Activated CD8-positive, alpha-beta memory T cell treated with anti-CD3 and anti-CD28 coated beads, Interleukin-2, amount 50 U/mL, for 24 hours (primary cell): ENCODE data around the gene SERAC1.

ENCODE experiments used
- DNase-seq: peaks from one replicate; pipeline ENCODE4 v3.0.0-alpha.2; 2020; ENCODE audit errors: extremely low read depth

SERAC1 gene

GRCh38 chr6:158122048-158122447 is 46.0 kb downstream of the SERAC1 start:
- DNase-seq: no peak

- DNase-seq: no peak
Observed at GRCh38 chr6:158121335-158121734, 46.7 kb downstream of the SERAC1 start.

- no peak for DNase-seq
Observed at GRCh38 chr6:158118886-158119285, 49.2 kb downstream of the SERAC1 start.

- no peak for DNase-seq
Observed at GRCh38 chr6:158115508-158115907, 52.6 kb downstream of the SERAC1 start.

GRCh38 chr6:158115102-158115501 is 53.0 kb downstream of the SERAC1 start:
- no peak for DNase-seq

GRCh38 chr6:158113802-158114201 is 54.3 kb downstream of the SERAC1 start:
- DNase-seq: no peak

DNA sequence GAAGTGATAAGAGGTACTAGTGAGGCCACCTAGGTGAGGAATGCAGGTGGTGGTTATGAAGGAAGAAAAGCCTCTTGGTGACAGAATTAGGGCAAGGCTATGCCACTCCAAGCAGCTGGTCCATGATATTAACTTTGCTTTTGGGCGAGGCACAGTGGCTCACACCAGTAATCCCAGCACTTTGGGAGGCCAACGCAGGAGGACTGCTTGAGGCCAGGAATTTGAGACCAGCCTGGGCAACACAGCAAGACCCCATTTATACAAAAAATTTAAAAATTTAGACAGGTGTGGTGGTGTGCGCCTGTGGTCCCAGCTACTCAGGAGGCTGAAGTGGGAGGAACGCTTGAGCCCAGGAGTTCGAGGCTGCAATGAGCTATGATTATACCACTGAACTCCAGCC is 56.1 kb downstream of the SERAC1 start:
- no peak for DNase-seq

GRCh38 chr6:158110986-158111385 is 57.1 kb downstream of the SERAC1 start:
- DNase-seq: no peak

DNA sequence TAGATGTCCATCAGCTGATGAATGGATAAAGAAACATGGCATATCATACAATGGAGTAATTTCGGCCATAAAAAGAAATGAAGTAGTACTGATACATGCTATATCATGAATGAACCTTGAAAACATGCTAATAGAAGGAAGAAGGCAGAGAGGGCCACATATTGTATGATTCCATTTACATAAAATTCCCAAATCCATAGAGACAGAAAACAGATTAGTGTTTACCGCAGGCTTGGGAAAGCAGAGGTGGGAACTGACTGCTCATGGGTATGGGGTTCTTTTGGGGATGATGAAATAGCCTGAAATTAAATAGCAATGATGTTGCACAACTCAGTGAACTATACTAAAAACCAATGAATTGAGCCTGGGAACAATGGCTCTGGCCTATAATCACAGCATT is 58.3 kb downstream of the SERAC1 start:
- no peak for DNase-seq

- DNase-seq: no peak
Observed at GRCh38 chr6:158104696-158105095, 63.4 kb downstream of the SERAC1 start.

DNA sequence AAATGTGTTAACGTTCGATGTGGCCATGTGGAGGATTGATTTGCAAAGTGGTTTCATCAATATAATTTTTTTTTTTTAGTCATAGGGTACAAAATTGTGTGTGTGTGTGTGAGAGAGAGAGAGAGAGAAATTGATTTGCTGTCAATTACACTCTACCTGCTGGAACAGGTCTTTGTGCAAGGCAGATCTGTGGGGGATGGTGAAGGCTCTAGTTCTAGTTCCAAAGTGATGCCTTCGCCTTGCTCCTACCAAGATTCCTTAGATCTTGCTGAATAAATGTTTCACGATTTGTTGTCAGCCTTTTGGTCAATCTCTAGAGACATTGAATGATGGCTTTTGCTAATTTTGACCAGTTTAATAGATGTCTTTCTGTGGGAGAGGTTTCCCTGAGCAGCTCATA is 64.8 kb downstream of the SERAC1 start:
- DNase-seq: no peak

- no peak for DNase-seq
Observed at GRCh38 chr6:158095671-158096070, 72.4 kb downstream of the SERAC1 start.

GRCh38 chr6:158095031-158095430 is 73.0 kb downstream of the SERAC1 start:
- DNase-seq: no peak

DNA sequence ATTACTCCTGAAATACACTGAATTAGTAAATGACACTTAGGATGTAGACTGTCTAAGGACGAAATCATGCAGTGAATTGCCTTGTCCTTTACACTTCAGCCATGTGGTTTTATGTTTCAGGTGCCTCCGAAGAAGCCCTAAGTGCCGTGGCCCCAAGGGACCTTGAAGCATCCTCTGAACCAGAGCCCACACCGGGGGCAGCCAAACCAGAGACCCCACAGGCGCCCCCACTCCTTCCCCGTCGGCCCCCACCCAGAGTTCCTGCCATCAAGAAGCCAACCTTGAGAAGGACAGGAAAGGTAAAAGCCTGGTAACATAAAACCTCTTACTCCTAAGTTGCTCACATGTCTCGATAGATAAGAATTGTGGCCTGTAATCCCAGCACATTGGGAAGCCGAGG is 75.3 kb downstream of the SERAC1 start:
- DNase-seq: no peak

DNA sequence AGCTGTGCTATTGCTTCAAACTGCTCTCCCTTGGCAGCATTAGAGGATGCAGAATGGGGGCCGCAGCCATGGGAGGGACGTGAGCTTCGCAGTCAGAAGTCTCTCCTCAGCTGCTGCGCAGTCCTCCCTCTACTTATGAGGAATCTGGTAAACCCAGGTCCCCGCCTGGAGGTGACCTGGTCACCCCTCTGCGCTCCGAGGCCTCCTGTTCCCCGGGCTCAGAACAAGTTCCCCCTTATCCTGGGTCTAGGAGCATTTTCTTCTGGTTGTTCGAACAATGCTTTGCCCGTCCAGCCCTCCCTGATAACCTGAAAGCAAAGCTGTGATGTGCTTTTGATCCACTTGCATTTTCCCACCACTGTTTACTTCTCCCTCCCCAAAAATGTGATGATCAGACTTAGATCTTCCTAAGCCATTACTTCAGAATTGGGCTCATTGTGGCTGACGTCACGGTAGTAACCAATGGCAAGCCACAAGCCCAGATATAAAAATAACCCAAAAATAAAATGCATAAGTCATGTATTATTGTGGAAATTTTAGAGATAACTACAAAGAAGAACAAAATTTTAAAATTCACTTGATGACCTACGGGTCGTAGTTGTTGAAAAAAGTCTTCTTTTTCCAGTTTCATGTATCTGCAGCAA is 80.7 kb downstream of the SERAC1 start:
- no peak for DNase-seq

DNA sequence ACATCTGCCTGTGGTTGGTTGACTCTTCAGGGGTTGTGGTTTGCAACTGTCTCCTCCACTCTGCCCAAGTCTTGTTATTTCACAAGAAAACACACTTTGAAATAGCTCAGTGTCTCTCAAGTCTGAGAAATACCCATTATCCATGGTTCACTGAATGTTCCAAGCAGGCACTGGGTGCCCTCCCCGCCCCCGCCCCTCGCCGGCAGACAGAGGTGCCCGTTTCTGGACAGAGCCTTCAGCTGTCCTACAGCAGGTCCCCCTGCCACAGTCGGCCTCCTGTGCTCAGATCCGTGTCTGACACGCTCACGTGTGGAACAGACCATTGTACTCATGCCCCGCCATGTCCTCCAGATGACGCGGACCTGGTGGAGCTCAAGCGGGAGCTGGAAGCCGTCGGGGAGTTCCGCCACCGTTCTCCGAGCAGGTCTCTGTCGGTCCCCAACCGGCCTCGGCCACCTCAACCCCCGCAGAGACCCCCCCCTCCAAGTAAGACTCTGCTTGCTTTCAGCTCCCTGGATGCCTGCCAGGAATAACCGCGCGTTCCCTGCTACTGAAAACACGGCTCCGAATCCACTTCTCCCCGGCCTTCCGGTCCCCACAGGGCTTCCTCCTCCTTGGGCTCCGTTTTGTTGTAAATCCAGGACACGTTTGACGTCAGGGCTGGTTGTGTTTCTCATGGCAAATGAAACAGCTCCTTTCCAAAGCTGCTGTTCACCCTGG is 81.4 kb downstream of the SERAC1 start:
- no peak for DNase-seq

DNA sequence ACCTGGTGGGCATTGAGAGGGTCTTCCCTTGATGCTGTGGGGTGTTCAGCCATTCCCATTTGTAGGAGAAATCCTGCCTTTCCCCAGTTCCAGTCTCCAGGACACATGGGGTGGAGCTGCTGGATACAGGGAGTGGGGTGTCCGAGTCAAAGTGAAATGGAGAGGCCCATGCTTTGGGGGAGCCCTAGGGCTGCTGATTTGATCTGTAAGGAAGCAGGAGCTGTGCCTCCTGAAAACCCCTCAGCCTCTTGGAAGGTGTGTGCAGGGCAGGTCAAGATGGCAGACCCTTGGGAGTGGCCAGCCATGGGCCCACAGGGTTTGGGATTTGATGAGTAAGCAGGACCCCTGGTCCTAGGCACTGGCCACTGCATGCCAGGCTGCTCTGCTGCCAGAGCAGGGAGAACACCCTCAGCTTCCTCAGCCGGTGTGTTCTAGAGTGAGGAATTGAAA is 82.0 kb downstream of the SERAC1 start:
- DNase-seq: no peak

- DNase-seq: no peak
Observed at GRCh38 chr6:158085261-158086053, 82.6 kb downstream of the SERAC1 start.

DNA sequence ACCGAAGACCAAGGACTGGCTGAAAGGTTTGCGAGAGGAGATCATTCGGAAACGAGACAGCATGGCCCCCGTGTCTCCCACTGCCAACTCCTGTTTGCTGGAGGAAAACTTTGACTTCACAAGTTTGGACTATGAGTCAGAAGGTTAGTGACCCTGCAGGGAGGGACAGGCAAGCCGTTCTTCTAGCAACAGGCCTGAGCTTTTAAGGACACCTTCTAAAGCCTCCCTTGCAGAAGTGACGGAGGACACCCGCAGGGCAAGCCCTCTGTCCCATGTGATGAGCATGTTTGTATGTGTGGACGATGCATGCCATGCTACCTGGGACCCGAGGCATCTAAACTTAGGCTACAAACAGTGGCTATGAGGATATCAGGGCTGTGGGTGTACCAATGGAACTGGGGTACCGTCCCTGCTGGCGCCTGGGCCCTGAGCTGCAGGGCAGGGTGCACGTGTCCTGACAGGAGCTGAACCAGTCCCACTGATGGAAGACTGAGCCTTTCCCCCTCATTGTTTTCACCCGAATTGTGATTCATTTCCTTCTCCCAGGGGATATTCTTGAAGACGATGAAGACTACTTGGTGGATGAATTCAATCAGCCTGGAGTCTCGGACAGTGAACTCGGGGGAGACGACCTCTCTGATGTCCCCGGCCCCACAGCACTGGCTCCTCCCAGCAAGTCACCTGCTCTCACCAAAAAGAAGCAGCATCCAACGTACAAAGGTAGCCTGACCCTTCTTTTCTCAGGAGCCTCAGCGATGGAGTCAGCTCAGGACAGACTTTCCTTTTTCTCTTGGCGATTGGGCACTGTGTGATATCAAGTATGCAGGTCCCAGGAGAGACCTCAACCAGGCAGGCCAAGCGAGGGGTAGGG is 84.4 kb downstream of the SERAC1 start:
- no peak for DNase-seq

- DNase-seq: no peak
Observed at GRCh38 chr6:158081657-158081935, 86.5 kb downstream of the SERAC1 start.

DNA sequence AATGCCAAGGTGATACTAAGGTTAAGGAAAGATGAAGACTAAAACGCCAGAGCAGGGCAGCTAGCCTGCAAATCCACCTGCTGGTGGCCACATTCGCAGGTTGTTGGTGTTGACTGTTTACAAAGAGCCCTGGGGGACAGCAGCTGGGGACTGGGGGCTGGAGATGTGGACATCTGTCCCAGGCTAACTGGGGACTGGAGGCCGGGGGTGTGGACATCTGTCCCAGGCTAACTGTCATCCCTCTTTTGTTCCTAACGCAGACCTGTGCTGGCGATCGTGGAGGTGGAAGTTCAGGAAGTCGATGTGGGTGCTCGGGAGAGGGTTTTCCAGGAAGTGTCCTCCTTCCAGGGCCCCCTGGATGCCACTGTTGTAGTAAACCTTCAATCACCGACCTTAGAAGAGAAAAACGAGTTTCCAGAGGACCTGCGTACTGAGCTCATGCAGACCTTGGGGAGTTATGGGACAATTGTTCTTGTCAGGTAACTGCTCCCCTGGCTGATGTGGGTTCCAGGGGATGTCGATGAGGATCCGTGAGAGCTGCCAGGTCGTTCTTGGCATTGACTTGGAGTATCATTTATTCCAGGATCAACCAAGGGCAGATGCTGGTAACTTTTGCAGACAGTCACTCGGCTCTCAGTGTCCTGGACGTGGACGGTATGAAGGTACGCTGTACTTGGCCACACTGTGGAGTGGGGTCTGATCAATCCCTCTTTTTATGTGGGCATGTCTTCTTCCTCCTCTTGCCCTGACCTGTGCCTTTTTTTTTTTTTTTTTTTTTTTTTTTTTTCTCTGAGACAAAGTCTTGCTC is 87.0 kb downstream of the SERAC1 start:
- no peak for DNase-seq
